DOHH2 (cell line): ENCODE measurements around the gene SULT4A1.
"Not testable (repeated sequence)": the region's sequence is repeated elsewhere in the genome, so short reads cannot be mapped to it uniquely, and the experiment has no call there.

Experiments used
- H3F3A ChIP-seq: fragments of 200-600 bp; sonication (generic), shearing (Covaris generic); 2 replicates; pipeline ENCODE4 v1.6.0; 2016; ENCODE audit warnings: antibody characterized with exemption, mild to moderate bottlenecking; ENCODE audit not compliant: control insufficient read depth, insufficient read depth
- H3K27ac ChIP-seq: fragments of 200-600 bp; sonication (generic); 2 replicates; pipeline ENCODE4 v1.5.1; 2014; ENCODE audit warnings: low read depth, mild to moderate bottlenecking, low read length, moderate library complexity
- H3K27me3 ChIP-seq: fragments of 200-600 bp; sonication (generic); 2 replicates; pipeline ENCODE4 v1.6.1; 2014; ENCODE audit warnings: mild to moderate bottlenecking, low read length, mixed read lengths; ENCODE audit not compliant: control insufficient read depth
- H3K36me3 ChIP-seq: fragments of 200-600 bp; sonication (generic); 2 replicates; pipeline ENCODE4 v1.6.1; 2014; ENCODE audit warnings: mild to moderate bottlenecking, low read length, moderate library complexity, mixed read lengths; ENCODE audit not compliant: control insufficient read depth
- H3K4me1 ChIP-seq: fragments of 200-600 bp; sonication (generic); 2 replicates; pipeline ENCODE4 v1.6.1; 2014; ENCODE audit warnings: mild to moderate bottlenecking, low read length, mixed read lengths; ENCODE audit not compliant: control insufficient read depth
- H3K4me2 ChIP-seq: fragments of 200-600 bp; sonication (generic); 2 replicates; pipeline ENCODE4 v1.6.0; 2014; ENCODE audit warnings: mild to moderate bottlenecking, low read length, moderate library complexity
- H3K4me3 ChIP-seq: fragments of 200-600 bp; sonication (generic); 2 replicates; pipeline ENCODE4 v1.5.1; 2014; ENCODE audit warnings: mild to moderate bottlenecking, low read length, mixed read lengths
- H3K79me2 ChIP-seq: fragments of 200-600 bp; sonication (generic); 2 replicates; pipeline ENCODE4 v1.6.1; 2014; ENCODE audit warnings: mild to moderate bottlenecking, low read length, mixed read lengths; ENCODE audit not compliant: control insufficient read depth
- H3K9me2 ChIP-seq: fragments of 200-600 bp; sonication (generic); replicated peaks from 2 replicates; pipeline ENCODE4 v1.6.1; 2014; ENCODE audit warnings: mild to moderate bottlenecking, low read length, mixed read lengths; ENCODE audit not compliant: control insufficient read depth
- H3K9me3 ChIP-seq: fragments of 200-600 bp; sonication (generic); 2 replicates; pipeline ENCODE4 v1.6.1; 2014; ENCODE audit warnings: antibody characterized with exemption, low read length, mixed read lengths; ENCODE audit not compliant: control insufficient read depth, insufficient read depth
- H4K20me1 ChIP-seq: fragments of 200-600 bp; sonication (generic); 2 replicates; pipeline ENCODE4 v1.6.0; 2014; ENCODE audit warnings: low read depth, mild to moderate bottlenecking, antibody characterized with exemption, low read length, moderate library complexity; ENCODE audit not compliant: control insufficient read depth, insufficient read depth
- CTCF ChIP-seq: fragments of 200-600 bp; sonication (generic); IDR thresholded peaks from one replicate; pipeline ENCODE4 v1.5.1; 2014; ENCODE audit warnings: antibody characterized with exemption, mild to moderate bottlenecking, low read depth, low read length; ENCODE audit not compliant: poor library complexity, severe bottlenecking
- EZH2phosphoT487 ChIP-seq: fragments of 200-600 bp; sonication (generic); IDR thresholded peaks from 2 replicates; pipeline ENCODE4 v1.6.1; 2017; ENCODE audit warnings: borderline replicate concordance, mild to moderate bottlenecking, antibody characterized with exemption, low read length, moderate library complexity, mixed read lengths

The SULT4A1 gene

GRCh38 chr22:43909708-43910107 lies 47.4 kb upstream of the SULT4A1 start:
- no peak overlapping the region for H3K27ac ChIP-seq
- no peak for TF ChIP-seq EZH2phosphoT487
- no peak for TF ChIP-seq CTCF
- H4K20me1 ChIP-seq: no peaks in the 10 kb centered on the region
- H3K4me3 ChIP-seq: no peak overlapping the region
- no peaks in the 10 kb centered on the region for H3K9me2 ChIP-seq
- no peaks in the 10 kb centered on the region for H3K4me1 ChIP-seq
- no peaks in the 10 kb centered on the region for H3F3A ChIP-seq
- H3K27me3 ChIP-seq: no peaks in the 10 kb centered on the region
- H3K79me2 ChIP-seq: no peaks in the 10 kb centered on the region
- no peaks in the 10 kb centered on the region for H3K9me3 ChIP-seq
- no peak overlapping the region for H3K4me2 ChIP-seq
- H3K36me3 ChIP-seq: no peaks in the 10 kb centered on the region

GRCh38 chr22:43905681-43906080 lies 43.4 kb upstream of the SULT4A1 start:
- Histone ChIP-seq H4K20me1 (no peaks in the 10 kb centered on the region), H3K9me3 (no peaks in the 10 kb centered on the region), H3K27me3 (no peaks in the 10 kb centered on the region), H3K9me2 (no peaks in the 10 kb centered on the region), H3F3A (no peaks in the 10 kb centered on the region), H3K79me2 (no peaks in the 10 kb centered on the region), H3K4me2 (no peak overlapping the region), H3K4me1 (no peaks in the 10 kb centered on the region), H3K27ac (no peak overlapping the region), H3K36me3 (no peaks in the 10 kb centered on the region), H3K4me3 (no peak overlapping the region)
- TF ChIP-seq CTCF (no peak), EZH2phosphoT487 (no peak)

- H4K20me1 ChIP-seq, H3K79me2 ChIP-seq, H3K4me1 ChIP-seq, H3F3A ChIP-seq, H3K27ac ChIP-seq, H3K9me3 ChIP-seq, H3K36me3 ChIP-seq, H3K4me2 ChIP-seq, H3K4me3 ChIP-seq, H3K27me3 ChIP-seq, H3K9me2 ChIP-seq: not testable (repeated sequence)
These were observed 42.1 kb upstream of the SULT4A1 start for GRCh38 chr22:43904412-43904811.

GRCh38 chr22:43903033-43903432 lies 40.7 kb upstream of the SULT4A1 start:
- not testable (repeated sequence) for H3K4me3 ChIP-seq, H3K36me3 ChIP-seq, H3K9me3 ChIP-seq, H3K27ac ChIP-seq, H3K4me1 ChIP-seq, H3K27me3 ChIP-seq, H3K79me2 ChIP-seq, H3K9me2 ChIP-seq, H4K20me1 ChIP-seq, H3K4me2 ChIP-seq, H3F3A ChIP-seq
